AG10803 (cell line): Measurements from ENCODE around the gene OGFOD3.

Experiments
- DNase-seq: peaks from one replicate; pipeline ENCODE4 v3.0.0; 2010; ENCODE audit warnings: low read depth
- H3K4me3 ChIP-seq: 2 replicates; pipeline ENCODE4 v1.5.1; 2011; ENCODE audit warnings: mild to moderate bottlenecking, low read length, control low read depth
- CTCF ChIP-seq: conservative IDR thresholded peaks from 2 replicates; pipeline ENCODE4 v1.5.1; 2011; ENCODE audit warnings: mild to moderate bottlenecking, low read length, control low read depth, inconsistent platforms

OGFOD3 gene

DNA sequence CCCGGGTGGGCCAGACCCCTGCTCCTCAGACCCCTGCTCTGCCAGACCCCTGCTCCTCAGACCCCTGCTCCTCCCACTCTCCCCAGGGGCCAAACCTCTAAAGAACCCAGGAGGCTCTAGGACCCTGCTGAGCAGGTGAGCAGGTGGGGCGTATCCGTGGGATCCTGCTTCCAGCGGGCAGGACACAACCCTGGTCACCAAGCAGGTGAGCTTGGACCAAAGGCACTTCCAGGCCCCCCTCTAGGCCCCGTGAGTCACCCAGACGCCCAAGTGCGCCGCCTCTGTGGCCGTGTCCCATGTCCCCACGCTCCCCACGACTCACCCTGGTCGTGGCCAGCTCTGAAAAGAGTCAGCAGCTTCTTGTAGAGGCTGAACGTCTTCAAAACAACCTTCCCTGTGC is 27.2 kb upstream of the OGFOD3 start:
- DNase-seq, result no peak
- TF ChIP-seq CTCF, result no peak
- no peak overlapping the region for H3K4me3 ChIP-seq

DNA sequence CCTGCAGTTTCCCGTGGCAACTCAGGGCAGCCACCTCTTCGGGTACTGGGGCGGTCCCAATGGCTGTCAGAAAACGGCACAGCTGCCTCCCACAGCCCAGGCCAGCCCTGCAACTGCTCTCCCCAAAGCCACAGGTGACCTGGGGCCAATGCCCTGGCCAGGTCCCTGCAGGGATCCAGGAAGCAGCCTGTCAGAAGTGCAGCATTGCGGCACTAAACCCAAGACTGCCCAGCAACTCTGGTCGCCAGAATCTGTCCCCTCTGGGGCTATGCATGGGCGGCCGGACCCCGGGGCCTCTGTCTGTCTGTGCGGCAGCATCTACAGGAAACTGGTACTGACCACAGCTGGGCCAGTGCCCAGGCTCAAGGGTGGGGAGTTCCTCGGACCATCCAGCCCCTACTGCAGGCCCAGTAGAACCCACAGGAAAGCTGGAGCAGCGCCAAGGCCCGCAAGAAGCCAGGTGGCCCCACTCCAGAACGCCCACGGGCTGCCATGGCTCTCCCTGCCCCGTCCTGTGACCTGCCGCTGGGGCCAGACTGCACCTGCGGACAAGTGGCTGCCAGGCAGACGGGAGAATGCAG is 26.6 kb upstream of the OGFOD3 start:
- TF ChIP-seq CTCF, result no peak
- H3K4me3 ChIP-seq, result no peak overlapping the region
- DNase-seq, result no peak

GRCh38 chr17:82444284-82444893 is 26.0 kb upstream of the OGFOD3 start:
- TF ChIP-seq CTCF, result no peak
- no peak for DNase-seq
- H3K4me3 ChIP-seq, result no peak overlapping the region

DNA sequence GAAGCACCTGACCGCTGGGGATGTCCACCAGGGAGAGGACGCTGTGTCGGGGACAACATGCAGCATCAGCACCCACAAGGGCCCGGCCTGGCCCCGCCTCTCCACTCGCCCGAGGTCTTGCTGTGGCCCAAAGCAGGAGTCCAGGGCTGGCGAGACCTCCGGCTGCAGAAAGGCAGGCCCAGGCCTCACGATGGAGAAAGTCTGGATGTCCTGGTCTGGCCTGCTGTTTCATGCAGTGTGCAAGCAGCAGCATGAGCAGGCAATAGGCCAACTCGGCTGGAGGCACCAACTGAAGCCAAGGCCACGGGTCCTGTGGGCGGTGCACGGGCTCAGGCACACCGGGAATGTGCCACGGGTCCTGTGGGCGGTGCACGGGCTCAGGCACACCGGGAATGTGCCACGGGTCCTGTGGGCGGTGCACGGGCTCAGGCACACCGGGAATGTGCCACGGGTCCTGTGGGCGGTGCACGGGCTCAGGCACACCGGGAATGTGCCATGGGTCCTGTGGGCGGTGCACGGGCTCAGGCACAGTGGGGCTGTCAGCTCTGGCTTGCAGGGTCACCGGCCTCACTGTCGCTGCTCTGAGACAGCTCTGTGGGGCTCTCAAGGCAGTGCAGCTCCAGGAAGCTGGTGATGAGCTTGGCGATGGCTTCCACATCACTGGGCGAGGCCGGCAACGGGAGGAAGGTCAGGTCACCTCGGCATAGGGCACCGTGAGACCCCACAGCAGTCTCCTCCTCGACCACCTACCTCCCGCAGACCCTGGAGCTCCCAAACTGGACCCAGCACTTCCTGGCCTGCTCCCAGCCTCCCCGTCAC is 25.3 kb upstream of the OGFOD3 start:
- no peak overlapping the region for H3K4me3 ChIP-seq
- DNase-seq, result no peak
- no peak for TF ChIP-seq CTCF

DNA sequence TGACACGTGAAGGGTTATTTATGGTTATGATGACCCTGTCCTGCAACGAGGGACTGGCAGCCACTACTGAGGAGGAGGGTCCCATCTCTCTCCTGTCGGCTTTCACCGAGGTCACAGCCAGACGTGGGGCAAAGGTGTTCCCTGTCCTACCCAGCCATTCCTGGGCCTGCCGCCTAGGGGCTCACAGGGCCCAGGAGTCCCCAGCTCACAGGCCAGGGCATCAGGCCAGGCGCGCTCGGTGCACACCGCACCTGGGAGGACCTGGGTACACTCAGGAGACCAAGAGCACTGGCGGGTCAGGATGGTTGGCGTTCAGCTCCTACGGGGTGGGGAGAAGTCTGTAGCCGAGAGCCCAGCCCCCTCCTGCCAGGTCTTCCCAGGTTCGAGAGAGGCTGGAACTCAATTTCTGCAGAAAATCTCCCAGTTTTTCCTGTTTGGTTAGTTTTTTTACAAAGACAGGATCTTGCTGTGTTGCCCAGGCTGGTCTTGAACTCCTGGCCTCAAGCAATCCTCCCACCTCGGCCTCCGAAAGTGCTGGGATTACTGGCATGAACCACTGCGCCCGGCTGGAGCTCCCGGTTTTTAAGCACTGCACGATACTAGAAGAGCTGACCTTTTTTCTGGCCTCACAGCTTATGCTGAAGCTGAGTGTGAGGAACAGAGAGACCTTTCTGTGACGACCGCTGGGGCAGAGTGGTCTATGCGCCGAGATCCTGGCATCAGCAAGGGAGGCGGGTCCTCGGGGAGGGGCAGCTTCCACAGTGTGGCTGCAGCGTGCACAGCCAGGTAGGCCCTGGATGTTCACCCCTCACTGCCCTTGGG is 24.5 kb upstream of the OGFOD3 start:
- no peak for DNase-seq
- no peak for TF ChIP-seq CTCF
- H3K4me3 ChIP-seq, result no peak overlapping the region

DNA sequence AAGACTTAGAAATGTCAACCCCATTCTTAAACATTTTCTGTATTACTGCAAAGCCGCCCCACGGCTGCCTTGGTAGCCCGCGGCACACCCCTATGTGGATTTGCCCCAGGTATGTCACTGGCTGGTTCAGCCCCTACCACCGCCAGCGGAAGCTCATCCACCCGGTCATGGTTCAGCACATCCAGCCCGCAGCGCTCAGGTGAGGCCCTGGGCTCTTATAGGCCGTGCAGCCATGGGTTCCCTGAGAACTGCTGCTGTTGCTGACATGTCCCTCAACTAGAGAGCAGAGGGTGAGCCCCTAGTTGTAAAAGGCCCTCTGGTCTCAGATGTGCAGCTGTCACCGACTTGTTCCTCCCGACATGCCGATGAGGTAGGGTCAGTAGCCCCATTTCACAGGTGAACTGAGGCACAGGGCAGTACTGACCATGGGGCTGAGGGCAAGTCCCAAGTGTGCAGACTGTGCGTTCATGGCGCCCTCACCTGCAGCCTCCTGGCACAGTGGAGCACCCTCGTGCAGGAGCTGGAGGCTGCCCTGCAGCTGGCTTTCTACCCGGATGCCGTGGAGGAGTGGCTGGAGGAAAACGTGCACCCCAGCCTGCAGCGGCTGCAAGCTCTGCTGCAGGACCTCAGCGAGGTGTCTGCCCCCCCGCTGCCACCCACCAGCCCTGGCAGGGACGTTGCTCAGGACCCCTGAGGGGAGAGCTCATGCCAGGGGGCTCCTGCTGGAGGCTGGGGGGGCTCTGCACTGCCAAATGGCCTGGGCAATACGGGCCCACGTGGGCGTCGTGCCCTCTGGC is 23.5 kb upstream of the OGFOD3 start:
- no peak for TF ChIP-seq CTCF
- DNase-seq, result no peak
- H3K4me3 ChIP-seq, result no peak overlapping the region
